ENCODE data around the gene DESI2.

DESI2 gene

DNA sequence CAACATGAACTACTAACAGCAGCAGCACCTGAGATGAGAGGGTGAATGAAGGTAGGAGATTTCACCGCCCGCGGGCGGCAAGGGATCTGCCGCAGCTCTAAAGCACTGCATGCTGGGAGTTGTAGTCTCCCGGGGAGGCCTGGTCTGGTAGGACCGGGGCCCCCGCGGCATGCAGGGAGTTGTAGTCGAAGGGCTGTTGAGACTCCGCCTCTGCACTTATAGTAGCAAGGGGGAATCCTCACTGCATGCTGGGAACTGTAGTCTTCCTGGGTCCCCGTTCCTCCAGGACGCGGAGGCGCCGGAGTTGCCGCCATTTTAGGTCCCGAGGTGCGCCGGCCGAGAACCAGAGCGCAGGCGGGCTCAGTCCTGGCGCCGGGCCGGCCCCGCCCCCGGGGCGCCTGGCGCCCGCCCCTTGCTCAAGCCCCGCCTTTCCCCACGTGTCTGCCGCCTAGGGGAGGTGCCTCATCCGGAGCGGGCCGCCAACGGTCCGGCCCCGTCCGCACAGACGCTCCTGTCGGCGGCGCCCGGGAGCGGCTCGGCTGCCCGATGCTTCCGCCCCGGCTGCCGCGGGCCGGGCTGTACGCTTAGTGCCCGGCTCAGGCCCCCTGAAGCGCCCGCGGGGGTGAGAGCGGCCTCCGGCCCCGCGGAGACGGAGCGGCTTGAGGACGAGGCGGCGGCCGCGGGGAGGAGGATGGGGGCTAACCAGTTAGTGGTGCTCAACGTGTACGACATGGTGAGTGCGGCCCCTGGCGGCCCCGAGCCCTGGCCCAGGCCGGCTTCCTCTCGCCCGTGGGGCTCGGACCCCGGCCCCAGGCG is at the start of gene DESI2:
Gene DESI2 (plus strand): TSS at position 504 of the 816 bp plus-strand sequence. CDS start 188 bp downstream, at position 692.
- peak; percentile 99 for DNase-seq

- peak; percentile 55 for DNase-seq
Measured at GRCh38 chr1:244603498-244603897, 49.4 kb upstream of the DESI2 start.

DNA sequence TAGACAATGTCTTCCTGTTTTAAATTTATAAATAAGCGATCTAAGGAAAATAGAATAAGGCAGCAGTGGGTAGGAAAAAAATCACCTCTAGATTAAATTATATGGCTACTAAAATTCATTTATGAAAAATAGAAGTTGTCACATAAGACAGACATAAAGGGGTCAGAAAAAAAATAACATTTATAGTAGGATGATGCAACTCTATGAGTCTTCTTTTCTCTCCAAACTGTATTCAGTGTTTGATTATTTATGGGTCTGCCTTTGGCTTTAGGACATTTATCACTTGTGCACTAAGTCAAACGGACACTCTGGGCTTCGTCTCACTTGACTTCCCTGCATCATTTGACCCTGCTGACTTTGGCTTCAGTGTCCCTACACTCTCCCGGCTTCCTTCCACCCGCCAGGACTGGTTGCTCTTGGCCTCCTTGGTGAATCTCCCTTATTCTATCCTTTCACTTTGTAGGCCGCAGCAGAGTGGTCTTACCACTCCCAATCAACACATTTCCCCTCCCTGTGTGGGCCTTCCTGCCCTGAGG is 47.0 kb upstream of the DESI2 start:
- no peak for DNase-seq

DNA sequence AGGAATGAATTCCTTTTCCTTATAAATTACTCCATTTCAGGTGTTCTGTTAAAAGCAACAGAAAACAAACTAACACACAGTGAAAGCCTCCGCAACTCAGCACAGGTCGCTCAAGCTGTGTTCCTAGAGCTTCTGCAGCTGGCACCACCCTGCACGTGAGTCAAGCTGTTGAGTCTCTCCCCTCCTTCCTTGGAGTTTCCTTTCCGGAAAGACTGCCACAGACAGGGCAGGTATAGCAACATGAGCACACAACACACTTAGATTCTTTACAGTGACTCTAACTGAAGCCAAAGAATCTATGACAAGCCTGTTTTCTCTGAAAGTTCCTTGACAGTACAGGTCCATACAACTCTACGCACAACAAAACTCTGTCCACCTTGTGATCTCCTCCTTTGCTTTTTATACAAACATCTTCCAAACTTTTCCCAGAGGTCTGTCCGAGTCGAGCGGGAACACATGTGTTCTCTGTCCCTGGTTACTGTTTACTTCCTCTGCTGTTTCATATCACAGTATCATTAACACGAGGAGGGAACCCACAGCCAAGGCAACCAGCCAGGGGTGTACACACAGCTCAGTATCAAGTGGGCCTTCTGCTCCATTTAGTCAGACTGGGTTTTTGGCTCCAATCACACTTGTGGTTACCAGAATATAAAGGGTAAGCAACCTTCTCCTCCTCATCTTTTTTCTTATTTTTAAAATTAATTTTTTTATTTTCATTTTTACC is 38.7 kb upstream of the DESI2 start:
- no peak for DNase-seq

DNA sequence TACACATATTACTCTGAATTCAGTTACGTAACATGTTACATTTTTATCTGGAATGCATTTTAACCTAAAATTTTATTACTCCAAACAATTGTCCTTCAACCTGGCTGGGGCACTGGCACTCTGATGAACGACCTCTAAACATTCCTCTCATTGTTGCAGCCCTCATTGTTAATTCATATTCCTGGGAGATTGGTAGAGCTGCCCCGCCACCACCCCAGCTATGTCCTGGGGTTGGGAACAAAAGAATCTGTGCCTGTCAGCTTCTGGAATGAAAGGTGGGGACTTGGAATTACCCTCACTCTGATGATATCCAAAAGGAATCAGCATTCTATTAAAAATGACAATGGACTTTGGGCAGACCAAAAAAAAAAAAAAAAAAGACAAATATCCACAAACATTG is 38.0 kb upstream of the DESI2 start:
- DNase-seq = no peak

- DNase-seq = no peak
Measured at GRCh38 chr1:244615301-244615700, 37.6 kb upstream of the DESI2 start.

DNA sequence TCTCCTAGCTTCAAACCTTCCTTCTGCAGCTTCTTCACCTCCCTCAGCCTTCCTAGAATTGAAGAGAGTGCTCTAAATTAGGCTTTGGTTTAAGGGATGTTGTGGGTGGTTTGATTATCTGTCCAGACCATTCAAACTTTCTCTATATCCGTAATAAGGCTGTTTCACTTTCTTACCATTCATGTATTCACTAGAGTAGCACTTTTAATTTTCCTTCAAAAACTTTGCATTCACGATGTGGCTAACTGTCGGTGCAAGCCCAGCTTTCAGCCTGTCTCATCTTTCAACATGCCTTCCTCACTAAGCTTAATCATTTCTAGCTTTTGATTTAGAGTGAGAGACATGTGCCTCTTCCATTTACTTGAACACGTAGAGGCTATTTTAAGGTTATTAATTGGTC is 26.2 kb upstream of the DESI2 start:
- no peak for DNase-seq

DNA sequence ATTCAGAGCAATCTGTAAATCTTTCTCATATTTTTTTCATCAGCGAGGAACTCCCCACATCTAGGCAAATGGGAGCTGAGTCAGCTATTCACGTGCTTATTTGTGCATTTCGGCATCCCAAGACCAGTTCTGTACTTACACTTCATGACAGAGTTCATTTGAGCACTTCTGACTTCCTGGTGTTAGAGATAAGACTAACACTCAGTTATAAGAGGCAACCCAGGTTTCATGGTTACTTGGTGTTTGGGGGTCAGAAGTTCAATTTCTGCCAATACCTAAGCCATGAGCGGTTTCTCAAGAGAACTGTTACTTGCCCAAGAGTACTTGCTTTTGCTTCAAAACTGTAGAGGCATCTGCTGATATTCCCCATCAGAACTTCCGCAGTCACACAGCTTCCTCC is 24.1 kb upstream of the DESI2 start:
- no peak for DNase-seq

GRCh38 chr1:244633140-244633539 is 19.8 kb upstream of the DESI2 start:
- DNase-seq = no peak

GRCh38 chr1:244634546-244634945 is 18.4 kb upstream of the DESI2 start:
- DNase-seq = peak; percentile 46

DNA sequence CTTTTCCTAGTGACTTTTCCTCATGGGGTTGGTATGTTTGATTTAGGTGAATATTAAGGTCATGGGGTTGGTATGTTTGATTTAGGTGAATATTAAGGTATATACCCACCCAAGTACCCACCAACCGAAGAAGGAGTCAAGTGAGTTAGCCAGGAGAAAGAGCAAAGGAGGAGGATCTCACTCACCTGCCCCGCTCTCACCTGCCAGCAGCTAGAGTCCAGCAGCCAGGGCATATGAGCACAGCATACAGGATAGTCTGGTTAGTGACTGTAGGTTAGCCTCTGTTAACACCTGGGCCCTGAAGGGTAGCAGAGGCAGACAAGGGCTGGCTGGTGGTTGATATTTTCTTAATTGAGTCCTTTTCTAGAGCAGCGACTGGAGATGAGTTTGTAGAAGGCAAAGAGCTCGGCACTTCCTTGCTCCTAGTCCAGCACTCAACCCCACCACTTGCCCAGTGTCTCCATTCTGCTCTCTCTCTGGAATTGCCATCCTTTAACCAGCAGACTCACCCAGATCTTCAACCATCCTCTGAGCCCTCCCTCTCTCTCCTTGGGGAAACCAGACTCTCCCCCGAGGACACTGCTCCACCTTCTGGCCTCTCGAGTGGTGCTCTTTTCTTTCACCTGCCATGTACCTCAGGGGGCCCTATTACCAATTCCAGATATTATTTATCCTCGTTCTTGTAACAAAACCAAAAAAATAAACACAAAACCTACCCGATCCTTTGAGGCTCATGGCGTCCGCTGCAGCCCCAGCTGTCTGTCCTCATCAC is 16.3 kb upstream of the DESI2 start:
- no peak for DNase-seq

GRCh38 chr1:244639561-244639960 is 13.4 kb upstream of the DESI2 start:
- DNase-seq = no peak

- DNase-seq = no peak
Measured at GRCh38 chr1:244640917-244641316, 12.0 kb upstream of the DESI2 start.

DNA sequence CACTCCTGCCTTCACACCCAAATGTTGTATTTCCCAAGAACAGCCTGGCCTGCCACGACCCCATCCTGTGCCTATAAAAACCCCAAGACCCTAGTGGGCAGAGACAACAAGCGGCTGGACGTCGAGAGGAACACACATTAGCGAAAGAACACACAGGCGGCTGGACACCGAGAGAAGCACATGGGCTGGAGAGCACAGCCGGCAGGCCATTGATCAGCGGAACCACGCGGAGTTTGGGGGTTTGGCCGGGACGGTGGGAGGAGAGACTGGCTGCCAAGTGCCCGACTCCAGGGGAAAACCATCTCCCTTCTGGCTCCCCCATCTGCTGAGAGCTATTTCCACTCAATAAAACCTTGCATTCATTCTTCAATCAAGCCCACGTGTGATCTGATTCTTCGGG is 10.4 kb upstream of the DESI2 start:
- no peak for DNase-seq

DNA sequence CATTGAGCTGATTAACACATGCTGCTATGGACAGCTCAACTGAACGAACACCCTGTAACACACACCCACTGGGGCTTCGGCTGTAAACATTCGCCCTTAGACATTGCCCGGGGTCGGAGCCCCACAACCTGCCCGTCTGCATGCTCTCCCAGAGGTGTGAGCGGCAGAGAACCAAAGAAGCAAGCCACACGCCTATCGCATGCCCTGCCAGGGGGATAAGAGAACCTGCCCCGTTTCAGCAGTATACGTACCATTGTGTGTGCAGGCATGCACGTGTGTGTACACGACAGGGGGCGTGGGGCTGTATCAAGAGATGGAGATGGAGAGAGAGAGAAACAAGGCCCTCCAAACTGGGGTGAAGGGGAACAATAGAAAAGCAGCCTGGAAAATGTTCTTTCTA is 9.9 kb upstream of the DESI2 start:
- no peak for DNase-seq

DNA sequence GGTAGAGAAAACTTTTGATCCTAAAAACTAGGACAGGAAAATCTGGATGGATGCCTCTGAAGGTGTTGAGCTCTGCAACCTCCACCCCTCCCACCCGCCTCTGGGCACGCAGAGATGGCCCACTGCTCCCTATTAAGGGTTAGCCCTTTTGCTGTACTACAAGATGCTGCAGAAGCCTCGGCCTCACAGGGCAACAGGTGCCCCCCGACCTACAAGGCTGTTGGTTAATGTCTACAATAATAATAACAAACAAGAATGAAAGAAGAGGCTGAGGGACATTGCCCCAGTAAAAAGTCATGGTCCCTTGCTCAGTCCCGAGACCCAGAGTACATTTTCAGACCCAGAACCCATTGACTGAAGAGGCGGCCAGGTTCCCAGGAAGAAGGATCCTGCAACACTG is 7.5 kb upstream of the DESI2 start:
- no peak for DNase-seq

DNA sequence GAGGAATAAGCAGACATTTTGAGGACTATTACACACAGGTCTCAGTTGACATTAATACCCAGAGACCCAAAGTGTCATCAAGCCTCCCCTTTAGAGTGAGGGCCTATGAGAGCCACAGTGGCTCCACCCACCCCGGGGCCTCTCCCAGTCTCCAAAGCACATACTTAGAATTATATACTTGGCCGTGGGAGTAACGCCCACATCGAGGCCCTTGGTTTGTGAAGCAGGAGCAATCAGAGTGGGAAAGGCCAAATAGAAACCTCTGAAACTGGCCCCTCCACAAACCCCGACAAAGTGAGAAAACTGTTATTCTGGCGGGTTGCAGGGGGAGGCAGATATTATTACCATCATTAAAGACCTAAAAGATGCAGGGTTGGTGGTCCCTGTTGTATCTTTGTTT is 7.0 kb upstream of the DESI2 start:
- DNase-seq = no peak

- no peak for DNase-seq
Measured at GRCh38 chr1:244647819-244648218, 5.1 kb upstream of the DESI2 start.

DNA sequence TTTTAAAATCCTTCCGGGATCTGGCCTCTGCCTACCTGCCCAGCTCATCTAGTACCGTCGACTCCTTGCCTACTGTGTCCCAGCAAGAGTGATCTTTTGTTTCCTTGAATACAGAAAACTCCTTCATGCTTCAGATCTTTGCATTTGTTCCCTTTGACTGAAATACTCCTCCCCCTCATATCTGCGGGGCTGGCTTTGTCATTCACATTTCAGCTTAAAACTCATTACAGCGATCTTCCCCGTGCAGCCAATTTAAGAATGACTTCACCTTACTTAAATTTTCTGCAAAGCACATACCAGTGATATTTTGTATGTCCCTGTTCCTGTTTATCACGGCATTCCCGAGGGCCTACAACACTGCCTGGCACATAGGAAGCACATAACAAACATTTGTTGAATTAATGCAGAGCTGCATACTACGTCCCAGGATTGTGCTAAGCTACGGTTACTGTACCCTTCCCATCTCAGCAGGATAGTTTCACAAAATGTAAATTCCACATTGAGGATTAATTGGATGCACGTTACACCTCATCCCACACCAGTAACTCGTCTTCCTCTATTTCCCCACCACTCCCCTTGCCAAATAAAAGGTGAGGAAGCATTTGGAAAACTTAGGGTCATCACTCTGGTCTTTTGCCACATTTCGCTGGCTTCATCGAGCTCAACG is 837 bp upstream of the DESI2 start:
- no peak for DNase-seq

- DNase-seq = peak; percentile 28
Measured at GRCh38 chr1:244653439-244654107, 647 bp downstream of the DESI2 start.

GRCh38 chr1:244654108-244655038 is 1.4 kb downstream of the DESI2 start:
- DNase-seq = no peak

Measured in inflammatory macrophage treated with lipopolysaccharide for 4 hours (primary cell).